GM18526 (cell line): ENCODE data around the gene CDH10.

Source experiments
- POLR2A ChIP-seq: IDR thresholded peaks from 3 replicates; pipeline ENCODE4 v1.6.1; 2011; ENCODE audit not compliant: insufficient read length; ENCODE audit errors: extremely low read depth

Gene CDH10

DNA sequence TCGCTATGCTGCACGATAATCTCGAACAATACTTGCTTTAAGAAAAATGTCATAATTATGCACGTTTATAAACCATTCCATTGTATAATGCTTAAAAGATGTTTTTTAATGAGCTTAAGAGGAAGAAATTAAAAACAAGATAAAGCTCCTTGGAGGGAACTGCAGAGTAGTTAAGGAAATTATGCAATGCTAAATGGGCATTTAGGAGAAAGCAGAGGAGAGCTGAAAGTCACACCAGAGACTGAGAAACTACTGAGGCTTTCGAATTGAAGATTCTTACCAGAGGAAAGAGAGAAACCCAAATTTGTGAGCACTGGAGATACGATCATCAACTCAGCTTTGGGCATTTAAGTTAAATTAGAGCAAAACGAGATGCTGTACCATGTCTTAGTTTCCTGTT lies 119.4 kb downstream of the CDH10 start:
- no peak for TF ChIP-seq POLR2A

DNA sequence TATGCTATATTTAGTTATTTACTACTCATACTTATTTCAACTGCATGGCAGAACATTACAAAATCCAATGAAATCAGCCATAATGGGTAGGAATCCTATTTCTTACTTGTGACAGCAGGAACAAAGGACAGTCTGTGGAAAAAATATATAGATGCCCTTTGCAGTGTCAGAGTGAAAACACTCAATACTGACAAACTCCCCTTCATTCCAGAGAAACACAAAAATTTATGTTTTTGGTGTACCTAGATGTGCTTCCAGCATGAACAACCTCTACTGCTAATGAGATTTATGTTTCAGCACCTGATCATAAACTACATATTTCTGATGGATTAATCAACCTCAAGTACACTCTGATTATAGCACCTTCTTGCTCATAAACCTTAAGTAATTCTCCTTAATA lies 132.4 kb downstream of the CDH10 start:
- TF ChIP-seq POLR2A: no peak

DNA sequence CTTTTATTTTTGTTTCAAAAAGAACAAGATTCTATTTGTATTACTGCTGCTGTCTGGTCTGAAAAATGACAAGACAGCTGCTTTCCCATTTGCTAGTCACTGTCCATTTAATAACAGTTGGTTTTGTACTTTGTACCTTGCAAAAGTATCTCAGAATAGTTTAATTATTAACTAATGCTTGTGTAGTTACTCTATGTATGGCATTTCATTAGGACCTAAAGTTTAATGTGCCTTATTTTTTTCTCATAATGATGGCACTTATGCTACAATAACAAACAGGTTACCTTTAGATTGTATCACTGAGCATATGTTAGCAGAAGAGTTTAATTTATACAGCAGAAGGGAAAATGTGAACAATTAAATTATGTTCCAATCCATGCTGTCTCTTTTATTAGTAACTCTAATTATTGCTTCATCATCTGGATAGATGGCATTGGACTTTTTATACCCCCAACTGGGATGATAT lies 134.2 kb downstream of the CDH10 start:
- no peak for TF ChIP-seq POLR2A

DNA sequence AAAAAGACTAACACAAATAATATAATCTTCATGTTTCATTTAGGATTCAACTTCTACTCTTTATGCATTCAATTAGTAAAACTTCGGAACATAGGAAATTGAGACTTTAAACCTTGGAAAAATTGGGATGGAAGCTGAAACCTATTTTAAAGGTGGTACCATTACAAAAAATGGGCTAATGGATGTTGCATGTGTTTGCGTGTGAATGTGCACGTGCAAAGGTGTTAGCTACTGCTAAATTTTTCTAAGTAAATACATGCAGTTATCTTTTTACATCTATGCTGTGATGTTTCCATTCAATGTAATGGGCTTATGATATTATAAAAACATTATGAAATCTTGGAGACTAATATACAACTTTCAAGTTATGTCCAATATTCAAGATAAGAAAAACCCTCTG lies 134.8 kb downstream of the CDH10 start:
- TF ChIP-seq POLR2A: no peak

DNA sequence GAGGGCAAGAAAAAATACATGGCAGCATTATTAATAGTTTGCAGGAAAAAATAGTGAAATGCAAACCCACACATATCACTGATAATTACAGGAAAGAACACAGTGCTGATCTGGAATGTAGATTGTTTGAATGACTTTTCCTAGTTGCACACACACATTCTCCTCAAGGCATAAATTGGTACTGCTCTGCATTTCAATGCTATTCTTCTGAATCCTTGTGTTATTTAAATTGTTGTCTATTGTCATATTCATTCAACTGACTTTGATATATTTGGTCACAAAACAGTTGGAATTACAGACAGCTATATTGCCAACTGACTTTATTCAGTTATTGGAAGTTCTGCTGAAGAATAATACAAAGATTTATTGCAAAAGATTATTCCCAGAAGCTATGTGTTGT lies 139.5 kb downstream of the CDH10 start:
- no peak for TF ChIP-seq POLR2A

DNA sequence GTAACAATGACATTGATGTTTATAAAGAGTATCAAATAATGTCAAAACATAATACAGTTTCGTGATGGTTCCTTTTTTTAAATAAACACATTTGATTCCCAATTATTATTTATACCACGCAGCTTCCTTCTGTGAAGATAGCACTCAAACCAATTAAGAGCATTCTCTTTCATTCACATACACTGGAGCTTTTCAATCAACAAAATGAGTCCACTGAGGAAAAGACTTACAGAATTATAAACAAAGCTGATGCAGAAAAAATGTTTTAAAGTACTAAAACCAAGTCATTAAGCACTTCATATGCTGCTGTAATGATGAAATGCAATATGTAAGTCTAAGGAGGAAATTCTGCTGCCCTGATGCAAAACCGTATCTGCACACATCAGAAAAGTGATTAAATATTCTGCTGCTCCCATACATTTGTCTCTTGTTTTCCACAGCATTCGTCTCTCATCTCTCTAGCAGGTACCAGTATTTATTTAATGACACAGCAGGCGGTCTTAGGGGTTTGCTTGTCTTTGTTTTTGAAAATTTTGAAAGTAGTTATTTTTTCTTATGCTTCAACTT lies 147.1 kb downstream of the CDH10 start:
- TF ChIP-seq POLR2A: no peak

DNA sequence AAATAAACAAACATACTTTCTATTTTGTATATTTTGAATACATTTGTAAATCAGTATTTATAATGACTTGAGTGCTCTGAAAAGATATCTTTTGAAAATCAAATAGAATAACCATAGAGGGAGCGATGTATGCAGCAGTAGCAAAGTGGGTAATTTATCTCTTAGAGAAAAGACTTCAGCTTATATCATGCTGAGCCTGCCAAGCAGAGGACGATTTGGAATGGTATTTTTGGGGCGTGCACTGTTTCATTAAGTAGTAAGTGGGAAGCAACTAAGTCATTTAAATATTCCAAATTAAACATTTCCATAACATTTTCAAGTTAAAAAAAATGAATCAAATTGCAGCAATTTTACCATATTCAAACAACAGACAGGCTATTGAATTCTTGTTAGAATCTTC lies 147.6 kb downstream of the CDH10 start:
- no peak for TF ChIP-seq POLR2A

DNA sequence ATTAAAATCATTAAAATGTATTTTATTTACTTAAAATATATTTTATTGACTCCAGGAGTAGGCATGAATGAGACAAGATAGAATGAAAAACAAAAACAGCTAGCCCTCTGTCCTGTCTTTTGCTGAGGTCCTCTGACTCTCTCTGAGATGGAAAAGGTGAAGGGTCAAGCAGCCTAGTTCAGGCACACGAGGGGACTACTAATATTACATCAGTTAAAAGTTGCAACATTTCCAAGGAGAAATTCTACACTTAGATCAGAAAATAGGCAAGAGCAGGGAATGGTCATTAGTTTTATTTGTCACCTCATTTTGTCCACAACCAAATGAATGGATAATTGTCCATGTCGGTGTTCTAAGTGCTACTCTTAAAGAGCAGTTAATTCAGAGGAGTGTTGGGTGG lies 148.5 kb downstream of the CDH10 start:
- TF ChIP-seq POLR2A: no peak

DNA sequence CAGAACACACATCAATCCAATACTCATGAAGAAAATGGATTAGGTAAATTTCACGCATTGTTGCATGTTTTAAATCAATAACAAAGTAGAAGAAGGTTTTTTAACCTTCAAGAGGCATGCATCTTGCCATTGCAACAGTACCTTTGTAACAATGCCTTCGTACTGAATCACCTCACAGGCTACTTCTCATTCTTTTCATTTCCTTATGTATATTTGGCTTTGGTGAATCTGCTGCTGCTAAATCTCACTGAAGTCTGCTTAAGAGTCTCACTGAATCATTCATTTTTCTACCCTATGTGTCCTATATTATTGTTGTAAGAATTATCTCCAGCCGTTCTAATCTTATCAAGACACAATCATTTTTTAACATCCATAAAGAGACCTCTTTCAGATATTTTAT lies 152.5 kb downstream of the CDH10 start:
- no peak for TF ChIP-seq POLR2A

DNA sequence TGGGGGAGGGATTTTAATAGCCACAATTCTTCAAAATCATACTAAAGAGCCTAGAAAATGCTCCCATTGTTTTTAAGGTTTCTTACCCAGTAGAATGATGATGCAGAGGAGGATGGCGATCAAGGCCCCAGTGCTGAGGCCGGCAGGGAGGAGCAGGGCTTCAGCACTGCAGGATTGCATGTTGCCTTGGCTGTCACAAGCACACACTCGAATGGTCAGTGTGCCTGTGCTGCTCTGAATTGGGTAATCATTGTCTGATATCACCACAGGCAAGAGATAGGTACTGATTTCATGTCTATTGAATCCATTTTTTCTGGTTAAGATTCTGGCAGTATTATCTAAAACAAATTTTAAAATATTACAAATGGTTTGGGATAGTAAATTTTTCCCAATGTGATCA lies 153.3 kb downstream of the CDH10 start:
- TF ChIP-seq POLR2A: no peak

DNA sequence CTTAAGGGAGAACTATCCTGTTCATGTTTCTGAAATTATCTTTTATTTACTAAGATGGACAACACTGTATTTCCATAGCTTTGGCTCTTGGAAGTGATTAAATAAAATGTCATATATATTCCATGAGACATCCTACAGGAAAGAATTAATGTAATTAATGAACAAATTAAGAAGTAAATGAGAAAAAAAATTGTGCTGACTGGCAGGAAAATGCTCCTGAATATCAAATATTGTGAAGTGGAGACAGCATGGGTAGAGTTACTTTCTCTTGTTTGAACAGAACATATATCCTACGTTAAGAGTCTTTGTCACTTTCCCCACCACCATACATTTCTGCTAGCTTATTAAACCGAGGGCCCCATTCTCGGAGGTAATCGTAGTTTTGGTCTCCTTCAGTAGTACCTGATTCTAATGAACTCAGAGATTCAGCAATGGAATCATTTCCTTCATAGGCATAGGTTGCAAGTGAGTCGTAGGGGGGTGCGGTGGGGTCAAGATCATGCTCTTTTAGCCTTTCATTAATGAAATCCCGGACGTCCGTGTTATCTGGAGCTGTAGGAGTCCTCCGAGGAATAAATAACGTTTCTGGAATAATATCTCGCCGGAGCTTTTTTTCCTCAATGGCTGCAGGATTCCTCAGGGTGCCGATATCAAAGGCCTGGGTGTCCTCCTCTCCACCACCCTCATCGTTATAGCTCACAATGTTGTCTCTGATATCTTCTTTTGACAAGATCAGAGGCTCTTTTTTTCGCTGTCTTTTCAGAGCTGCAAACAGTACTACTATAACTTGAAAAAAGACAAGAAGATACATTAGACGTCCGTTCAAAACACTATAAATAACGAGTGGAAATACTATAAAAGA lies 157.2 kb downstream of the CDH10 start:
- no peak for TF ChIP-seq POLR2A

DNA sequence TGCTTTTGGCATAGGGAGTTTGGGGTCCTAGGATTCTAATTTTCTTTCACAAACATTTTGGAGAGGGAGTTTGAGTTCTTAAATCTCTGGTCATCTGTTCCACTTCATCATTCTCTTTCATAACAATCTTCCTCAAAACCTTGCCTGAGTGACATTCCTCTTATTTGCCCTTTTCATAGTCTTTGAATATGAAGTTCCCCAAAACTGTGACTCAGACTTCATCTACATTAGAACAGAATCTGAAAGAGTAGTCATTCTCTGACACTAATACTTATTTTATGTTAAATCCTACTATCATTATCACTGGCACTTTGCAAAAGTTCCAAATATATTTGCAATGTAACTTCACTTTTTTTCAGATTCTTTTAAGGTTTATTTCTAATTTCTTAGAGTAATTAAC lies 163.8 kb downstream of the CDH10 start:
- TF ChIP-seq POLR2A: no peak

DNA sequence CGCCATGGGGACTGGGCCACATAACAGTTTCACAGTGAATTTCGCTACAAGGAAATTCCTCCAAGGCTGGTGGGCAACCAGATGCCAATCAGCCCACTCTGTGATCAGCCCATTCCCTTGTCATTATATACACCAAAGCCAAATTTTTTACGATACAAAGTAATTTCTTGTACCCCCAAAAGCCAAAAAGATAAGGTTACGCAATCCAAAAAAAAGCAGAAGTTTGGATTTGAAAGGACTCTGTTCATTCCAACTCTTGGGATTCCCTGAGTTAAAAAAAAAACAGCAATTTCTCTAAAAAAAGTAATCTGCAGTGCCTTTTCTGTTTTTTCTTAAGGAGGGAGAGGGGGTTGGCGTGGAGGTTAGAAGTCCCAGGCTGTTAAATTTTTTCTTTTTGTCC lies 166.8 kb downstream of the CDH10 start:
- TF ChIP-seq POLR2A: no peak

DNA sequence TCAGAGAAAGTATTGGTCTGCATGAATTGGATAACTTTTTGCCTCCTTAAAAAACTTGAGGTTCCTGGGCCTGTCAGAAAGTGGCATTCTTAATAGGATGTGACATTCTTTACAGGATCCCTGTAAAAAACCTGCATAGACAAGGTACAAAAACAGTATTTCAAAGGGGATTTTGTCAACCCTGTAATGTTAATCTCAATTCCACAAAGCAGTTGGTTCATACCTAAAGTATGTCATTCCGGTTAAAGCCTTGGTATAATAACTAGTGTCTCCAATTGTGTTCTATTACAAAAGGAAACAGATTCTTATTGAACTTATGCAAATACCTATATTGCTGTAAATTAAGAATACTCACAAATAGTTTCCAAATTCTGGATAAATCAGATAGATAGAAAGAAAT lies 169.7 kb downstream of the CDH10 start:
- no peak for TF ChIP-seq POLR2A

DNA sequence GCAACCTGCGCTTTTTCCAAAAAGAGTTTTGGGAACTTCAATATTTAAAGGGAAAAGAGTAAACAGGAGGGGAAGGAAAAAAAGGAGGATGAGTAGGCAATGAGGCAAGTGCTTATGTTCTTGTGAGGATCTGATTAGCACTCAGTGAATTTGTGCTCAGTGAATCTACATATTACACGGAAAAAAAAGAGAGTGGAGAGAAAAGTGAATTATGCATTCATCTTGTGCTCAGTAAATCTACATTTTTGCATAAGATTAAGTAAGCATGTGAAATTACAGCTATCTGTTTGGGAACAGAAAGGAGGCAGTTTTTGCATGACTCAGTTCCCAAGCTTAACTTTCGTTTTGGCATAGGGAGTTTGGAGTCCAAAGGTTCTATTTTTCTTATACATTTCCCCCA lies 170.1 kb downstream of the CDH10 start:
- TF ChIP-seq POLR2A: no peak

DNA sequence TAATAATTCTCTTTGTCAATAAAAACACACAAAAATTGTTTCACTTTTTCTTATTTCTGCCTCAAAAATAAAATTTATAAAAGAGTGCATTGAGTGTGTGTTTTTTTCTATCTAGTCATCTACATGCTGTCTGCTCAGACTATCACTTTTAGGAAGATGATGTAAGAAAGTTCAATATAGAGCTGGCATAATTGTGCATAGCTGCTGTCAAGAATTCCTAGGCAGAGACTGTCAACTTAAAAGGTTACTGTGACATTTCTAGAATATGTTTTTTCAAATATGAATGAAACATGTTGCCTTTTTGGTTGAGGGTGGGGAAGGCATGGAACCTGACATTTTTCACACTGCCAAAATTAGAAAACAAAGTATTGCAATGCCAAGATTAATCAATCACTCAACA lies 172.3 kb downstream of the CDH10 start:
- TF ChIP-seq POLR2A: no peak

DNA sequence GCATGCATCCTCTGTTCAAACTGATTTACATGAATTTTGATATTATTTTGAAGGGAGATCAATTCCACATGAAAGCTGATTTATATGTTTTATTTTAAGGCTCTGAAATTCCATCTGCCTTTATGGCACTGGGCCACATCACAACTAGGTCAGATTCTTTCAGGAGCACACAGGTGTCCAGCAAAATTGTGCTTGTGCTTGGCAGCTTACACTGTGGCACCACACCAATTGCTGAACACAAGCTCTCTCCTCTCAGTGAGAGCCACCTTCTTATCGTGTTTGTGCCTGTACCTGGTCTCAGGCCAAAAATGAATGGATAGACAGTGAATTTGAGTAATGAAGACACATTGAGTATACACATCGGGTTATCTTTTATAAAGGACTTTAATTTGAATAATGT lies 200.4 kb downstream of the CDH10 start:
- TF ChIP-seq POLR2A: no peak

DNA sequence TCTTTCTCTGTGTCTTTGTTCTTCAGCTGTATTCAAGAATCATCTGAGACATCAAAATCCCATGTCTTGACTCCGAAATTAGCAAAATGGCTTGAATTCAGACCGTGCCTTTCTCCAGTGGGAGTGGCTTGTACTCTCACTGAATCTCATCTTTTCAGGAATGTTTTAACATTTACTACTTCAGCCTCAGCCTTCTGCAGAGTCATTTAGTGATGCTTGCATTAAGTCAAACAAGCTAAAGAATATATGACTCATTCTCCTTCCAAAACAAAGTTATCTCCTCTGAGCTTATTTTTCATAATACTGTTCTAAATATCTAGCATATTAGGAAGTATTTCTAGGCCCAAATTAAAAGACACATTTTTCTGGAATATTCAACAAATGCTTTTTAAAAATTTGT lies 205.3 kb downstream of the CDH10 start:
- no peak for TF ChIP-seq POLR2A
